Lower leg skin (tissue), 4 donors: Measurements from ENCODE around the gene OXNAD1. TPM values are rescaled to one million over a fixed set of nuclear protein-coding genes. Genes with fewer than 3 reads are reported as not detected.

Source experiments
- DNase-seq, 2 donors: peaks; one replicate each; pipeline ENCODE4 v3.0.0-alpha.2; 2019; ENCODE audit warnings: low spot score in 2 of 2
- H3K4me3 ChIP-seq: fragments of 200-600 bp; sonication (generic); 2 replicates; pipeline ENCODE4 v1.5.1; 2017; ENCODE audit warnings: mild to moderate bottlenecking, low read depth; ENCODE audit not compliant: poor library complexity, severe bottlenecking
- CTCF ChIP-seq, 3 donors: fragments of 450-650 bp; IDR thresholded peaks; one replicate each; pipeline ENCODE4 v1.5.1; 2016; ENCODE audit warnings: antibody characterized with exemption in 3 of 3, mild to moderate bottlenecking in 3 of 3, moderate library complexity in 2 of 3
- POLR2A ChIP-seq, 2 donors: fragments of 450-650 bp; IDR thresholded peaks; one replicate each; pipeline ENCODE4 v1.6.1; 2016 to 2017; ENCODE audit warnings: antibody characterized with exemption in 2 of 2, mild to moderate bottlenecking in 1 of 2, moderate library complexity in 1 of 2
- WGBS, 2 donors: methylation state at CpG; one replicate each; pipeline ENCODE4 v1.1.5; 2018; 5-methylcytosine and 5-hydroxymethylcytosine counted together
- intact Hi-C: fragments of 100-400 bp; cut with DNase I; formaldehyde crosslinking; loops from one replicate; pipeline ENCODE4 v1.15.0; 2023; ENCODE audit warnings: low total_unique reads
- total RNA-seq, 4 donors: library from RNA; depleted of rRNA; stranded (reverse); fragments of >200 nt; gene quantifications; one replicate each; pipeline ENCODE4 v1.1.0, GENCODE V29; 2016

Gene OXNAD1
- total RNA-seq, 4 donors from 2014 or later = 7.6 to 12.7 (median 10.4) TPM

- no peak for DNase-seq
- TF ChIP-seq POLR2A (IDR thresholded peaks at IDR 0.05) (no peak), CTCF (IDR thresholded peaks at IDR 0.05) (no peak)
- intact Hi-C loops = no loop called here
- no peak overlapping the region for H3K4me3 ChIP-seq
- WGBS, 2 donors = 60 to 78% methylated on average over 2 of the region's 2 CpGs
These were observed 38.1 kb downstream of the OXNAD1 start for GRCh38 chr3:16303037-16303575.

GRCh38 chr3:16304061-16305010, 39.3 kb downstream of the OXNAD1 start:
- WGBS, 2 donors = 93 to 95% methylated on average over 2 of the region's 2 CpGs
- DNase-seq = no peak
- intact Hi-C loops = no loop called here
- no peak overlapping the region for H3K4me3 ChIP-seq
- TF ChIP-seq CTCF (IDR thresholded peaks at IDR 0.05) (no peak), POLR2A (IDR thresholded peaks at IDR 0.05) (no peak)

- TF ChIP-seq CTCF (IDR thresholded peaks at IDR 0.05) (no peak), POLR2A (IDR thresholded peaks at IDR 0.05) (no peak)
- no peak for DNase-seq
- intact Hi-C loops = no loop called here
- 89 to 97% methylated on average over 7 of the region's 7 CpGs for WGBS, 2 donors
- H3K4me3 ChIP-seq = no peak overlapping the region
These were observed 40.1 kb downstream of the OXNAD1 start for GRCh38 chr3:16305111-16305541.

GRCh38 chr3:16307832-16308531, 43.0 kb downstream of the OXNAD1 start:
- no peak for DNase-seq
- intact Hi-C loops = no loop called here
- no peak overlapping the region for H3K4me3 ChIP-seq
- 88 to 92% methylated on average over 5 of the region's 5 CpGs for WGBS, 2 donors
- TF ChIP-seq POLR2A (IDR thresholded peaks at IDR 0.05) (no peak), CTCF (IDR thresholded peaks at IDR 0.05) (no peak)

- WGBS, 2 donors = 89 to 97% methylated on average over 1 of the region's 1 CpG
- no peak for TF ChIP-seq CTCF (IDR thresholded peaks at IDR 0.05)
- no peak for TF ChIP-seq POLR2A (IDR thresholded peaks at IDR 0.05)
- no peak overlapping the region for H3K4me3 ChIP-seq
- no peak for DNase-seq
- intact Hi-C loops = no loop called here
These were observed 43.7 kb downstream of the OXNAD1 start for GRCh38 chr3:16308727-16309126.
